ENCODE measurements around the gene ANKHD1.
A peak's percentile ranks its signal among the peaks of the same experiment; 100 is the strongest.

Gene ANKHD1

DNA sequence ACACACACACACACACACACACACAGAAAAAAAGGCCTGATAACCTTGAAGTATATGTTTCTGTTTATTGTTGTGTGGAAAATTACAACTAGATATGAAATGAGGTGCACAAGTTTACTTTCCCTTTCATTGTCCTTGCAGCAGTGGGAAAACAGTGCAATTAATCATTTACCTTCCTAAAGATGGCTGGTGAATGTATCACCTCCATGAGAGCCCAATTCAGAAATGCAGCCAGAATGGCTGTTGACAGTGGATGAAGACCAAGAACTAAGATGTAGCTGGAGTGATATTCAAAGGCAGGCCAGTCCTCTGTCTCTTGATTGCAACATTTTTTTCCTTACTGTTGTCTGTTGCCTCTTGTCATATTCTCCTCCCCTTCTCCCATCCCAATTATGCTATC lies 96.3 kb downstream of the ANKHD1 start:
- ChIA-PET POLR2A (no interaction called here), CTCF (no interaction called here)
- no peak overlapping the region for H3K27ac ChIP-seq (ENCODE audit: extremely low read depth, low read depth, low read length)
- no peaks in the 10 kb centered on the region for H3K9me3 ChIP-seq (ENCODE audit: control insufficient read depth, insufficient read depth, low read depth, low read length)
- H3K36me3 ChIP-seq (ENCODE audit: control insufficient read depth in 2 of 2, insufficient read depth in 1 of 2, low read length in 2 of 2), result peaks cover 23 to 44% of the 10 kb centered on the region in 2 experiments
- no peak overlapping the region for H3K4me3 ChIP-seq (ENCODE audit: low read depth, low read length)
- TF ChIP-seq, protein P1, sequence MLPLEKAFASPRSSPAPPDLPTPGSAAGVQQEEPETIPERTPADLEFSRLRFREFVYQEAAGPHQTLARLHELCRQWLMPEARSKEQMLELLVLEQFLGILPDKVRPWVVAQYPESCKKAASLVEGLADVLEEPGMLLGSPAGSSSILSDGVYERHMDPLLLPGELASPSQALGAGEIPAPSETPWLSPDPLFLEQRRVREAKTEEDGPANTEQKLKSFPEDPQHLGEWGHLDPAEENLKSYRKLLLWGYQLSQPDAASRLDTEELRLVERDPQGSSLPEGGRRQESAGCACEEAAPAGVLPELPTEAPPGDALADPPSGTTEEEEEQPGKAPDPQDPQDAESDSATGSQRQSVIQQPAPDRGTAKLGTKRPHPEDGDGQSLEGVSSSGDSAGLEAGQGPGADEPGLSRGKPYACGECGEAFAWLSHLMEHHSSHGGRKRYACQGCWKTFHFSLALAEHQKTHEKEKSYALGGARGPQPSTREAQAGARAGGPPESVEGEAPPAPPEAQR (tag by site-specific recombination; IDR thresholded peaks at IDR 0.05), result no peak
- TF ChIP-seq, protein P2, sequence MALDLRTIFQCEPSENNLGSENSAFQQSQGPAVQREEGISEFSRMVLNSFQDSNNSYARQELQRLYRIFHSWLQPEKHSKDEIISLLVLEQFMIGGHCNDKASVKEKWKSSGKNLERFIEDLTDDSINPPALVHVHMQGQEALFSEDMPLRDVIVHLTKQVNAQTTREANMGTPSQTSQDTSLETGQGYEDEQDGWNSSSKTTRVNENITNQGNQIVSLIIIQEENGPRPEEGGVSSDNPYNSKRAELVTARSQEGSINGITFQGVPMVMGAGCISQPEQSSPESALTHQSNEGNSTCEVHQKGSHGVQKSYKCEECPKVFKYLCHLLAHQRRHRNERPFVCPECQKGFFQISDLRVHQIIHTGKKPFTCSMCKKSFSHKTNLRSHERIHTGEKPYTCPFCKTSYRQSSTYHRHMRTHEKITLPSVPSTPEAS (tag by site-specific recombination; IDR thresholded peaks at IDR 0.05), result peak; percentile 36; the same call in 1 of the 2 replicates
- TF ChIP-seq ZNF292 (tag by site-specific recombination; IDR thresholded peaks at IDR 0.05; ENCODE audit: borderline replicate concordance, low read depth) (no peak), ZNF426 (tag by site-specific recombination; IDR thresholded peaks at IDR 0.05) (no peak), ZNF549 (tag by site-specific recombination; IDR thresholded peaks at IDR 0.05) (no peak)
- H3K4me1 ChIP-seq (ENCODE audit: control insufficient read depth, insufficient read depth, low read length), result no peaks in the 10 kb centered on the region

DNA sequence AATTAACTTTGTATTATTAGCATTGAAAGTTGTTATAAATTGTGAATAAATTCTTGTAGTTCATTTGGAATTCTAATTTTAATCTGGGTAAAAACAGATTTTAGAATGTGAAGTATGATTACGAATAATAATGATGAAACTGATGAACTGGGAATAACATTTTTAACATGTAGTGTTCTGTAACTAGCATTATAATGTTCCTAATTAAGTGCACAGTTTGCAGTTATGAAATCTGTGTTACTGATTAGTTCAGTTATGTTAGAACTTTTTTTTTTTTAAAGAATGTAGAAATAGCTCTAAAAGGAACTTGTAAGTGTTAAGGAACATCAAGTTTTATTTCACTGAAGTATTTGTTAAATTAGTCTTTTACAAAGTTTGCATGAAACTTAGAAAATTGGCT lies 97.0 kb downstream of the ANKHD1 start:
- CTCF ChIA-PET, result no interaction called here

More for the DNA sequence above, 97.0 kb downstream of the ANKHD1 start:
- H3K27ac ChIP-seq (ENCODE audit: extremely low read depth, low read depth, low read length), result no peak overlapping the region
- H3K4me1 ChIP-seq (ENCODE audit: control insufficient read depth, insufficient read depth, low read length), result no peaks in the 10 kb centered on the region
- POLR2A ChIA-PET, result no interaction called here
- H3K36me3 ChIP-seq (ENCODE audit: control insufficient read depth in 2 of 2, insufficient read depth in 1 of 2, low read length in 2 of 2), result peaks cover 23 to 41% of the 10 kb centered on the region in 2 experiments
- no peak overlapping the region for H3K4me3 ChIP-seq (ENCODE audit: low read depth, low read length)
- no peak for TF ChIP-seq SETDB1 (IDR thresholded peaks at IDR 0.05; ENCODE audit: insufficient read length, low read length)
- no peak for TF ChIP-seq ZFP3 (tag by site-specific recombination; IDR thresholded peaks at IDR 0.05; ENCODE audit: low read depth)
- TF ChIP-seq, protein P3, sequence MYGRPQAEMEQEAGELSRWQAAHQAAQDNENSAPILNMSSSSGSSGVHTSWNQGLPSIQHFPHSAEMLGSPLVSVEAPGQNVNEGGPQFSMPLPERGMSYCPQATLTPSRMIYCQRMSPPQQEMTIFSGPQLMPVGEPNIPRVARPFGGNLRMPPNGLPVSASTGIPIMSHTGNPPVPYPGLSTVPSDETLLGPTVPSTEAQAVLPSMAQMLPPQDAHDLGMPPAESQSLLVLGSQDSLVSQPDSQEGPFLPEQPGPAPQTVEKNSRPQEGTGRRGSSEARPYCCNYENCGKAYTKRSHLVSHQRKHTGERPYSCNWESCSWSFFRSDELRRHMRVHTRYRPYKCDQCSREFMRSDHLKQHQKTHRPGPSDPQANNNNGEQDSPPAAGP (tag by site-specific recombination; IDR thresholded peaks at IDR 0.05), result no peak
- TF ChIP-seq ZNF174 (tag by site-specific recombination; IDR thresholded peaks at IDR 0.05), result no peak
- TF ChIP-seq HOXA7 (CRISPR knock-in tag; IDR thresholded peaks at IDR 0.05; ENCODE audit: borderline replicate concordance), result no peak
- no peak for TF ChIP-seq ZNF140 (tag by site-specific recombination; IDR thresholded peaks at IDR 0.05)
- TF ChIP-seq, protein P4, sequence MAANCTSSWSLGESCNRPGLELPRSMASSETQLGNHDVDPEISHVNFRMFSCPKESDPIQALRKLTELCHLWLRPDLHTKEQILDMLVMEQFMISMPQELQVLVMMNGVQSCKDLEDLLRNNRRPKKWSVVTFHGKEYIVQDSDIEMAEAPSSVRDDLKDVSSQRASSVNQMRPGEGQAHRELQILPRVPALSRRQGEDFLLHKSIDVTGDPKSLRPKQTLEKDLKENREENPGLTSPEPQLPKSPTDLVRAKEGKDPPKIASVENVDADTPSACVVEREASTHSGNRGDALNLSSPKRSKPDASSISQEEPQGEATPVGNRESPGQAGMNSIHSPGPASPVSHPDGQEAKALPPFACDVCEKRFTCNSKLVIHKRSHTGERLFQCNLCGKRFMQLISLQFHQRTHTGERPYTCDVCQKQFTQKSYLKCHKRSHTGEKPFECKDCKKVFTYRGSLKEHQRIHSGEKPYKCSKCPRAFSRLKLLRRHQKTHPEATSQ (tag by site-specific recombination; IDR thresholded peaks at IDR 0.05), result no peak
- TF ChIP-seq ZNF416 (tag by site-specific recombination; IDR thresholded peaks at IDR 0.05), result no peak
- TF ChIP-seq BCL11B (tag by site-specific recombination; IDR thresholded peaks at IDR 0.05; ENCODE audit: low read depth), result no peak
- TF ChIP-seq, protein P5, sequence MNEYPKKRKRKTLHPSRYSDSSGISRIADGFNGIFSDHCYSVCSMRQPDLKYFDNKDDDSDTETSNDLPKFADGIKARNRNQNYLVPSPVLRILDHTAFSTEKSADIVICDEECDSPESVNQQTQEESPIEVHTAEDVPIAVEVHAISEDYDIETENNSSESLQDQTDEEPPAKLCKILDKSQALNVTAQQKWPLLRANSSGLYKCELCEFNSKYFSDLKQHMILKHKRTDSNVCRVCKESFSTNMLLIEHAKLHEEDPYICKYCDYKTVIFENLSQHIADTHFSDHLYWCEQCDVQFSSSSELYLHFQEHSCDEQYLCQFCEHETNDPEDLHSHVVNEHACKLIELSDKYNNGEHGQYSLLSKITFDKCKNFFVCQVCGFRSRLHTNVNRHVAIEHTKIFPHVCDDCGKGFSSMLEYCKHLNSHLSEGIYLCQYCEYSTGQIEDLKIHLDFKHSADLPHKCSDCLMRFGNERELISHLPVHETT (tag by site-specific recombination; IDR thresholded peaks at IDR 0.05), result no peak
- no peak for TF ChIP-seq ZNF600 (tag by site-specific recombination; IDR thresholded peaks at IDR 0.05)
- no peak for TF ChIP-seq ZNF324 (tag by site-specific recombination; IDR thresholded peaks at IDR 0.05)
- TF ChIP-seq ZFP37 (tag by site-specific recombination; IDR thresholded peaks at IDR 0.05), result no peak
- no peak for TF ChIP-seq ZFP69B (tag by site-specific recombination; IDR thresholded peaks at IDR 0.05)
- TF ChIP-seq, protein P6, sequence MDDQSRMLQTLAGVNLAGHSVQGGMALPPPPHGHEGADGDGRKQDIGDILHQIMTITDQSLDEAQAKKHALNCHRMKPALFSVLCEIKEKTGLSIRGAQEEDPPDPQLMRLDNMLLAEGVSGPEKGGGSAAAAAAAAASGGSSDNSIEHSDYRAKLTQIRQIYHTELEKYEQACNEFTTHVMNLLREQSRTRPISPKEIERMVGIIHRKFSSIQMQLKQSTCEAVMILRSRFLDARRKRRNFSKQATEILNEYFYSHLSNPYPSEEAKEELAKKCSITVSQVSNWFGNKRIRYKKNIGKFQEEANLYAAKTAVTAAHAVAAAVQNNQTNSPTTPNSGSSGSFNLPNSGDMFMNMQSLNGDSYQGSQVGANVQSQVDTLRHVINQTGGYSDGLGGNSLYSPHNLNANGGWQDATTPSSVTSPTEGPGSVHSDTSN (CRISPR knock-in tag; IDR thresholded peaks at IDR 0.05), result no peak
- TF ChIP-seq YY1 (tag by site-specific recombination; IDR thresholded peaks at IDR 0.05), result no peak
- TF ChIP-seq ZNF202 (tag by site-specific recombination; IDR thresholded peaks at IDR 0.05; ENCODE audit: borderline replicate concordance), result no peak
- no peaks in the 10 kb centered on the region for H3K9me3 ChIP-seq (ENCODE audit: control insufficient read depth, insufficient read depth, low read depth, low read length)

Data from HEK293 (cell line).